Mucosa of descending colon (tissue), 3 donors: ENCODE measurements around the gene NES. TPM values are rescaled to one million over a fixed set of nuclear protein-coding genes. Genes with fewer than 3 reads are reported as not detected.

Experiments
- ATAC-seq: fragments of 200-7000 bp; cut with Tn5 transposase; one replicate; pipeline ENCODE4 v1.9.1; 2020; ENCODE audit warnings: mild to moderate bottlenecking, moderate library complexity
- DNase-seq, 3 donors: peaks; one replicate each; pipeline ENCODE4 v3.0.0-alpha.2; 2020
- H3K36me3 ChIP-seq: fragments of 200-600 bp; one replicate; pipeline ENCODE4 v1.8.0; 2021; ENCODE audit warnings: low read depth, mild to moderate bottlenecking
- H3K4me1 ChIP-seq: fragments of 200-600 bp; one replicate; pipeline ENCODE4 v1.8.0; 2021; ENCODE audit warnings: low read depth, mild to moderate bottlenecking
- H3K4me3 ChIP-seq: fragments of 200-600 bp; one replicate; pipeline ENCODE4 v1.8.0; 2021; ENCODE audit warnings: mild to moderate bottlenecking
- H3K9me3 ChIP-seq: fragments of 200-600 bp; one replicate; pipeline ENCODE4 v1.8.0; 2021; ENCODE audit warnings: mild to moderate bottlenecking
- intact Hi-C, 2 donors: fragments of 100-400 bp; cut with DNase I in 1 of 2; cut with micrococcal nuclease in 1 of 2; formaldehyde crosslinking; loops; one replicate each; pipeline versions ENCODE4 v1.11.0 to v1.11.1; 2022; cut with DNase I, micrococcal nuclease
- total RNA-seq, 3 donors: library from RNA; stranded (reverse); fragmentation: NEBNext Ultra II Directional in 2 of 3; extraction: Animal tissue kit (Norgen Biotek cat#: 25700) in 2 of 3; gene quantifications; one replicate each; pipeline versions ENCODE4 v1.2.1 to v1.2.4, GENCODE V29; 2021 to 2023
- TF ChIP-seq, protein P1 (sequence below): fragments of 200-600 bp; IDR thresholded peaks from one replicate; pipeline ENCODE4 v1.8.0; 2022; ENCODE audit warnings: antibody characterized with exemption, mild to moderate bottlenecking
- donor health status: DM: no; HTN: no; CAD: no; lungs with moderate emphysema.
- donor health status: DM: no; HTN: no; CAD: no.
- donor health status: DM: no; HTN: yes; CAD: no.

Gene NES
- total RNA-seq, 3 donors from 2014 or later, result 3.0 to 11.4 (median 6.4) TPM

GRCh38 chr1:156681196-156681960, 4.2 kb upstream of the NES start:
- H3K4me3 ChIP-seq, result no peak overlapping the region
- ATAC-seq (no peak), DNase-seq (no peak)
- no peaks in the 10 kb centered on the region for H3K36me3 ChIP-seq
- intact Hi-C loops, result no loop called here
- TF ChIP-seq, protein P1, sequence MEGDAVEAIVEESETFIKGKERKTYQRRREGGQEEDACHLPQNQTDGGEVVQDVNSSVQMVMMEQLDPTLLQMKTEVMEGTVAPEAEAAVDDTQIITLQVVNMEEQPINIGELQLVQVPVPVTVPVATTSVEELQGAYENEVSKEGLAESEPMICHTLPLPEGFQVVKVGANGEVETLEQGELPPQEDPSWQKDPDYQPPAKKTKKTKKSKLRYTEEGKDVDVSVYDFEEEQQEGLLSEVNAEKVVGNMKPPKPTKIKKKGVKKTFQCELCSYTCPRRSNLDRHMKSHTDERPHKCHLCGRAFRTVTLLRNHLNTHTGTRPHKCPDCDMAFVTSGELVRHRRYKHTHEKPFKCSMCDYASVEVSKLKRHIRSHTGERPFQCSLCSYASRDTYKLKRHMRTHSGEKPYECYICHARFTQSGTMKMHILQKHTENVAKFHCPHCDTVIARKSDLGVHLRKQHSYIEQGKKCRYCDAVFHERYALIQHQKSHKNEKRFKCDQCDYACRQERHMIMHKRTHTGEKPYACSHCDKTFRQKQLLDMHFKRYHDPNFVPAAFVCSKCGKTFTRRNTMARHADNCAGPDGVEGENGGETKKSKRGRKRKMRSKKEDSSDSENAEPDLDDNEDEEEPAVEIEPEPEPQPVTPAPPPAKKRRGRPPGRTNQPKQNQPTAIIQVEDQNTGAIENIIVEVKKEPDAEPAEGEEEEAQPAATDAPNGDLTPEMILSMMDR, result no peak
- H3K9me3 ChIP-seq, result no peaks in the 10 kb centered on the region
- H3K4me1 ChIP-seq, result peaks cover 7% of the 10 kb centered on the region

DNA sequence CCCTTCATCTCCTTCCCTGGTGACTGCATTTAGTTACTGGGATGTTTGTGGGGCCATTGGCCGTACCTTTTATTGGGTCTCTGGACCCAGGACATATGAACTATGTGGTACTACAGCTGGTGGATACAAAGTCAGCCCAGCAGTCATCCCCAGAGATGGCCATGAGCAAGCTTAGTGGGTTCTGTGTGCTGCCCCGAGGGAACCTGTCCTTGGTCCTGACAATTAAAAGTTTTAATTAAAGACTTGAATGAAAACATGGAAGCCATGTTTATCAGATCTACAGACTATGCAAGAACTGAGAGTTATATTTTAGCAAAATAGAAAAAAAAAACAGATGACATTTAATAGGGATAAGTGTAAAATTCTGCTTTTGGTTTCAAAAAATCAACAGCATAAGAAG, 2.8 kb upstream of the NES start:
- intact Hi-C loops, result no loop called here
- Histone ChIP-seq H3K4me3 (no peak overlapping the region), H3K9me3 (no peaks in the 10 kb centered on the region), H3K4me1 (peaks cover 7% of the 10 kb centered on the region), H3K36me3 (no peaks in the 10 kb centered on the region)
- TF ChIP-seq, protein P1, result no peak
- DNase-seq (no peak), ATAC-seq (no peak)

- H3K4me3 ChIP-seq, result no peak overlapping the region
- H3K36me3 ChIP-seq, result no peaks in the 10 kb centered on the region
- H3K9me3 ChIP-seq, result no peaks in the 10 kb centered on the region
- intact Hi-C loops, result no loop called here
- peaks cover 7% of the 10 kb centered on the region for H3K4me1 ChIP-seq
- TF ChIP-seq, protein P1, result no peak
- peak in 1 of 3 donors; percentile 60 for DNase-seq
- peak; percentile 66 for ATAC-seq
Measured at GRCh38 chr1:156677616-156678596, 699 bp upstream of the NES start.

DNA sequence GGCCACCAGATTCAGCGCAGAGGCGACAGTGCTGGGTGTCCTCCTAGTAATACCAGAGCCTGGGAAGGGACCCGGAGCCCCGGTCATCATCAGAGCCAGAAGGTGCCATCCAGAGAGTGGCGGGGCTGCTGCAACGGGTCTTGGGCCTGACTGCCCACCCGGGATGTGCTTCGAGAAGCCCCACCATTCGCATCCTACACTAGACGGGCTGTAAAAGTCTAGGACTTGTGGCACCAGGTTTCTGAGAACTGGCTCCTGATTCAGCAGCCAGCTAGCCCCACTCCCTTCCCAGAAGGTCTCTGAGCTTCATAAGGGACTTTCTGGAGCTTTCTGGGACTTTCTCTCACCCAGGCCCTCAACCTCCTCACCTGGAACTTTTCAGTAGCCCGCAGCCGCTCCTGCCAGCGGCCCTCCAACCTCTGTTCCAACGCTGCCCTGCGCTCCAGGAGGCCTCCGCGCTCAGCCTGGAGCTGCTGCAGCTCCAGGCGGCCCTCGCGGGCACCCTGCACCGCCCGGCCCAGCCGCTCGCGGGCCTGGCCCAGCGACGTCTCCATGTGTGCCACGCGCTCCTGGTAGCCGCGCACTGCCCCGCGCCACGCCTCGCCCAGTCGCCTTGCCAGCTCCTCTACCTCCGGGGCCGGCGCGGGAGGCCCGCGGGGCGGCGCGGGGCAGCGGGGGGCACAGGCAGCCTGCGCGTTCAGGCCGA, 940 bp downstream of the NES start:
- Histone ChIP-seq H3K4me3 (no peak overlapping the region), H3K9me3 (no peaks in the 10 kb centered on the region), H3K36me3 (no peaks in the 10 kb centered on the region), H3K4me1 (peaks cover 7% of the 10 kb centered on the region)
- TF ChIP-seq, protein P1, result no peak
- intact Hi-C loops, result no loop called here
- DNase-seq (no peak), ATAC-seq (peak; percentile 43)
